Panc1 (cell line): ENCODE results near the gene AIF1. TPM values are rescaled to one million over a fixed set of nuclear protein-coding genes. Genes with fewer than 3 reads are reported as not detected.

Source experiments
- ATAC-seq: fragments of 200-7000 bp; cut with Tn5 transposase; 2 replicates; pipeline ENCODE4 v1.9.1; 2020; ENCODE audit warnings: mild to moderate bottlenecking, moderate library complexity
- BruUV-seq: library from RNA; stranded (reverse); fragments of 400-500 nt; replicated peaks from 2 replicates; lab custom pipeline; 2021; lab: Mats Ljungman, UMichigan
- CTCF ChIA-PET: fragments of 300-600 bp; sonication (Branson Sonifier 250); formaldehyde crosslinking; loops from one replicate; lab custom pipeline; 2022; ENCODE audit warnings: antibody characterized with exemption; lab: Charles Lee
- POLR2A ChIA-PET: fragments of 300-600 bp; sonication (Branson Sonifier 250); formaldehyde crosslinking; loops from one replicate; lab custom pipeline; 2022; ENCODE audit warnings: antibody characterized with exemption; lab: Charles Lee
- DNase-seq: peaks from one replicate; pipeline ENCODE4 v3.0.0-alpha.2; 2010; ENCODE audit warnings: low read depth, low spot score
- H3K27ac ChIP-seq: 2 replicates; pipeline ENCODE4 v1.5.1; 2011; ENCODE audit warnings: mild to moderate bottlenecking, low read length, inconsistent platforms
- H3K27me3 ChIP-seq: fragments of 200-500 bp; sonication (Bioruptor generic); 2 replicates; pipeline ENCODE4 v1.6.0; 2014; ENCODE audit warnings: low read length, inconsistent platforms; ENCODE audit not compliant: control insufficient read depth, insufficient read depth
- H3K36me3 ChIP-seq: fragments of 200-500 bp; sonication (Bioruptor generic); 2 replicates; pipeline ENCODE4 v1.5.1; 2014; ENCODE audit warnings: inconsistent platforms, mild to moderate bottlenecking, low read length, moderate library complexity; ENCODE audit not compliant: control insufficient read depth, insufficient read depth
- H3K4me1 ChIP-seq: 2 replicates; pipeline ENCODE4 v1.5.1; 2011; ENCODE audit warnings: inconsistent platforms, mild to moderate bottlenecking, low read length, moderate library complexity; ENCODE audit not compliant: control insufficient read depth, insufficient read depth
- H3K4me3 ChIP-seq, 2 experiments: 2 replicates each; pipeline ENCODE4 v1.5.1; 2011 to 2012; ENCODE audit warnings: low read depth in 2 of 2, low read length in 2 of 2, mild to moderate bottlenecking in 2 of 2, inconsistent platforms in 1 of 2, moderate library complexity in 1 of 2
- H3K9me3 ChIP-seq: fragments of 200-500 bp; sonication (Bioruptor generic); 2 replicates; pipeline ENCODE4 v1.5.1; 2014; ENCODE audit warnings: low read depth, mild to moderate bottlenecking, inconsistent platforms, low read length, moderate library complexity; ENCODE audit not compliant: control insufficient read depth, insufficient read depth
- POLR2AphosphoS5 ChIP-seq: IDR thresholded peaks from 2 replicates; pipeline ENCODE4 v1.6.1; 2012; ENCODE audit warnings: mild to moderate bottlenecking, low read depth, low read length, moderate library complexity
- SIN3A ChIP-seq: IDR thresholded peaks from 2 replicates; pipeline ENCODE4 v1.6.1; 2012; ENCODE audit warnings: low read depth, mild to moderate bottlenecking, low read length, moderate library complexity, borderline replicate concordance; ENCODE audit not compliant: insufficient read depth
- TCF7L2 ChIP-seq: IDR thresholded peaks from 2 replicates; pipeline ENCODE4 v1.6.1; 2011; ENCODE audit warnings: mild to moderate bottlenecking, low read depth, low read length, inconsistent platforms
- in situ Hi-C: cut with HindIII; loops from 2 replicates; pipeline ENCODE4 v1.10.0; 2016; ENCODE audit warnings: low sequenced_read_pairs, low pct_unique_long_range_greater_than_20kb
- intact Hi-C: fragments of 100-400 bp; cut with micrococcal nuclease; formaldehyde crosslinking; loops from one replicate; pipeline ENCODE4 v1.10.0; 2022; ENCODE audit not compliant: unreplicated experiment
- total RNA-seq: library from RNA; stranded (reverse); gene quantifications from one replicate; pipeline ENCODE4 v1.2.1, GENCODE V29; 2021; ENCODE audit not compliant: unreplicated experiment
- TF ChIP-seq, protein P1 (sequence below), 2 experiments: IDR thresholded peaks; 2 replicates each; pipeline ENCODE4 v1.6.1; 2011 to 2012; ENCODE audit warnings: low read depth in 2 of 2, control low read depth in 1 of 2, low read length in 1 of 2, mild to moderate bottlenecking in 1 of 2, moderate library complexity in 1 of 2; ENCODE audit not compliant: insufficient read depth in 1 of 2
- TF ChIP-seq, protein P2 (sequence below): fragments of 450-650 bp; IDR thresholded peaks from 2 replicates; pipeline ENCODE4 v1.5.1; 2017; ENCODE audit warnings: mild to moderate bottlenecking

Gene AIF1
- total RNA-seq, 1 experiment from 2014 or later, result 0.44 TPM

DNA sequence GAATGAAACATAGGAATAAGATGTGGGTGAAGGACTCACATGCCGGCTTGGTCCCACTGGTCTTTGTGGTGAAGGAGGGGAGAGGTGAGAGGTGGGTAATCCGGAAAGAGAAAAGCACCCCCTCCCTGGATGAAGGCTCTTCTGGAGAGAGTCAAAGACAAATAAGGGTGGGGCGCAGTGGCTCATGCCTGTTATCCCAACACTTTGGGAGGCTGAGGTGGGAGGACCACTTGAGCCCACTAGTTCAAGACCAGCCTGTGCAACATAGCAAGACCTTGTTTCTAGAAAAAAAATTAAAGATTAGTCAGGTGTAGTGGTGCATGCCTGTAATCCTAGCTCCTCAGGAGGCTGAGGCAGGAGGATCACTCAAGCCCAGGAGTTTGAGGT is 35.9 kb upstream of the AIF1 start:
- CTCF ChIA-PET, result interaction anchor here (0.9 kb wide), 1 partner anchor 28 kb away, joined by 3 read pairs; no protein-coding TSS in a partner anchor
- intact Hi-C loops, result no loop called here
- BruUV-seq, result no TSS peak
- H3K36me3 ChIP-seq, result no peaks in the 10 kb centered on the region
- no peaks in the 10 kb centered on the region for H3K27me3 ChIP-seq
- H3K27ac ChIP-seq, result peak overlapping the region; percentile 78; the same call in 1 of the 2 replicates
- H3K4me1 ChIP-seq, result peaks cover 22% of the 10 kb centered on the region
- ATAC-seq (no peak), DNase-seq (no peak)
- H3K9me3 ChIP-seq, result no peaks in the 10 kb centered on the region
- POLR2A ChIA-PET, result no interaction called here
- in situ Hi-C loops, result no loop called here
- no peak overlapping the region for H3K4me3 ChIP-seq
- TF ChIP-seq POLR2AphosphoS5, result no peak
- TF ChIP-seq, protein P1, sequence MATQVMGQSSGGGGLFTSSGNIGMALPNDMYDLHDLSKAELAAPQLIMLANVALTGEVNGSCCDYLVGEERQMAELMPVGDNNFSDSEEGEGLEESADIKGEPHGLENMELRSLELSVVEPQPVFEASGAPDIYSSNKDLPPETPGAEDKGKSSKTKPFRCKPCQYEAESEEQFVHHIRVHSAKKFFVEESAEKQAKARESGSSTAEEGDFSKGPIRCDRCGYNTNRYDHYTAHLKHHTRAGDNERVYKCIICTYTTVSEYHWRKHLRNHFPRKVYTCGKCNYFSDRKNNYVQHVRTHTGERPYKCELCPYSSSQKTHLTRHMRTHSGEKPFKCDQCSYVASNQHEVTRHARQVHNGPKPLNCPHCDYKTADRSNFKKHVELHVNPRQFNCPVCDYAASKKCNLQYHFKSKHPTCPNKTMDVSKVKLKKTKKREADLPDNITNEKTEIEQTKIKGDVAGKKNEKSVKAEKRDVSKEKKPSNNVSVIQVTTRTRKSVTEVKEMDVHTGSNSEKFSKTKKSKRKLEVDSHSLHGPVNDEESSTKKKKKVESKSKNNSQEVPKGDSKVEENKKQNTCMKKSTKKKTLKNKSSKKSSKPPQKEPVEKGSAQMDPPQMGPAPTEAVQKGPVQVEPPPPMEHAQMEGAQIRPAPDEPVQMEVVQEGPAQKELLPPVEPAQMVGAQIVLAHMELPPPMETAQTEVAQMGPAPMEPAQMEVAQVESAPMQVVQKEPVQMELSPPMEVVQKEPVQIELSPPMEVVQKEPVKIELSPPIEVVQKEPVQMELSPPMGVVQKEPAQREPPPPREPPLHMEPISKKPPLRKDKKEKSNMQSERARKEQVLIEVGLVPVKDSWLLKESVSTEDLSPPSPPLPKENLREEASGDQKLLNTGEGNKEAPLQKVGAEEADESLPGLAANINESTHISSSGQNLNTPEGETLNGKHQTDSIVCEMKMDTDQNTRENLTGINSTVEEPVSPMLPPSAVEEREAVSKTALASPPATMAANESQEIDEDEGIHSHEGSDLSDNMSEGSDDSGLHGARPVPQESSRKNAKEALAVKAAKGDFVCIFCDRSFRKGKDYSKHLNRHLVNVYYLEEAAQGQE (IDR thresholded peaks at IDR 0.05; ENCODE audit: insufficient read depth in 1 of 2, low read depth in 2 of 2, low read length in 1 of 2), result no peak
- no peak for TF ChIP-seq TCF7L2
- TF ChIP-seq SIN3A, result no peak
- TF ChIP-seq, protein P2, sequence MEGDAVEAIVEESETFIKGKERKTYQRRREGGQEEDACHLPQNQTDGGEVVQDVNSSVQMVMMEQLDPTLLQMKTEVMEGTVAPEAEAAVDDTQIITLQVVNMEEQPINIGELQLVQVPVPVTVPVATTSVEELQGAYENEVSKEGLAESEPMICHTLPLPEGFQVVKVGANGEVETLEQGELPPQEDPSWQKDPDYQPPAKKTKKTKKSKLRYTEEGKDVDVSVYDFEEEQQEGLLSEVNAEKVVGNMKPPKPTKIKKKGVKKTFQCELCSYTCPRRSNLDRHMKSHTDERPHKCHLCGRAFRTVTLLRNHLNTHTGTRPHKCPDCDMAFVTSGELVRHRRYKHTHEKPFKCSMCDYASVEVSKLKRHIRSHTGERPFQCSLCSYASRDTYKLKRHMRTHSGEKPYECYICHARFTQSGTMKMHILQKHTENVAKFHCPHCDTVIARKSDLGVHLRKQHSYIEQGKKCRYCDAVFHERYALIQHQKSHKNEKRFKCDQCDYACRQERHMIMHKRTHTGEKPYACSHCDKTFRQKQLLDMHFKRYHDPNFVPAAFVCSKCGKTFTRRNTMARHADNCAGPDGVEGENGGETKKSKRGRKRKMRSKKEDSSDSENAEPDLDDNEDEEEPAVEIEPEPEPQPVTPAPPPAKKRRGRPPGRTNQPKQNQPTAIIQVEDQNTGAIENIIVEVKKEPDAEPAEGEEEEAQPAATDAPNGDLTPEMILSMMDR, result no peak

DNA sequence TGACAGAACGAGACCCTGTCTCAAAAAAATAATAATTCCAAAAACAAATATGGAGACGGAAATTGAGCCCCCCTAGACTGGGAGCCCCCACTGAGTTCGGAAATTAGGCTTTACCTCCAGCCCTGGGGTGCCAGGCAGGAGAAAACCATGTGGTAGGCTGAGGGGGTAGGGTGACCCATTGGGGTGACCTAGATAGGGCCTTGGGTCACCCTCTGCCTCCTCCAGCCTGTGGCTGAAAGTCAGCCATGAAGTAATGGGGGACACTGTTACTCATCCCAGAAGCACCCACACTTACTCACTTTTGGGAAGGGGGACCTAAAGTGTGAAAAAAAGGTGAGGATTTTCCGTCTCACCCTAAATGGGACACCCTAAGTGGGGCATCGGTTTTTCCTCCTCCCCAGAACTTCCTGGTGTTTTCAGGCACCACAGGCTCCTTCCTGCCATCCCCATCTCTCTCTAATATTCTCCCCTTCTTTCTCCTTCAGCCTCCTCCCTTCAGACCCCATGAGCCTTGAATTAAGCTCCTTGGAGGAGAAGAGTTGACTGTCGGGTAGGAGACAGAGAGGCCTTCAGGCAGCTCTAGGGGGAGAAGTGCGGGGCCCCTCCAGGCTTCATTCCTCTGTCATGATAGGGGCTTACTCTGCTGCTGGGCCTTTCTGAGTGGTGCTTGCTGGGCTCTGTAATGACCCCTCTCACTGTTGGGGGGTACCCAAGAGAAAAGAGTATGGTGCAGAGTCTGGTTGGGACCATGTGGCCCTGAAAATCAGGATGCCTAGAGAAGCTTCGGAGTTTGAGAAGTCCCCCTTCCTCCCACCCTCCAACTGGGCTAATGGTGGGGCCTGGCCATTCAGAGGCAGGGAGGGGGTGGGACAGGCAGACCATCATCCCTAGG is 35.2 kb upstream of the AIF1 start:
- ATAC-seq (no peak), DNase-seq (no peak)
- ChIA-PET POLR2A (interaction anchor here (0.7 to 1.1 kb wide), 2 partner anchors 30 to 71 kb away, joined by 4 to 5 read pairs; no protein-coding TSS in a partner anchor), CTCF (interaction anchor here (0.6 to 3.0 kb wide), 6 partner anchors 13 to 54 kb away, joined by 3 to 22 read pairs (median 10); partner anchors contain the start of genes ATP6V1G2, NCR3 and NFKBIL1)
- intact Hi-C loops, result loop anchor here (2.0 kb wide), 1 partner anchor 17 kb away; no protein-coding TSS in a partner anchor
- Histone ChIP-seq H3K4me1 (peaks cover 22% of the 10 kb centered on the region), H3K27ac (peak overlapping the region; percentile 46), H3K36me3 (no peaks in the 10 kb centered on the region), H3K4me3 (peak overlapping the region in 1 of 2 experiments; percentile 80; a peak in 1 of 4 replicates), H3K9me3 (no peaks in the 10 kb centered on the region), H3K27me3 (no peaks in the 10 kb centered on the region)
- in situ Hi-C loops, result no loop called here
- no TSS peak for BruUV-seq
- TF ChIP-seq SIN3A (no peak), TCF7L2 (no peak)
- TF ChIP-seq, protein P1 (IDR thresholded peaks at IDR 0.05; ENCODE audit: insufficient read depth in 1 of 2, low read depth in 2 of 2, low read length in 1 of 2), result no peak
- TF ChIP-seq, protein P2, result no peak
